IPS-18c (cell line): ENCODE data around the gene ARHGAP22.
"Not testable (repeated sequence)": the region's sequence is repeated elsewhere in the genome, so short reads cannot be mapped to it uniquely, and the experiment has no call there.

Experiments
- H3K4me3 ChIP-seq: 2 replicates; pipeline ENCODE4 v1.7.0; 2013; ENCODE audit warnings: low read depth, mild to moderate bottlenecking, low read length, moderate library complexity; ENCODE audit not compliant: insufficient read depth
- H3K9me3 ChIP-seq: one replicate; pipeline ENCODE4 v1.6.1; 2013; ENCODE audit warnings: mild to moderate bottlenecking, low read length, moderate library complexity; ENCODE audit not compliant: control insufficient read depth, insufficient read depth

The ARHGAP22 gene

DNA sequence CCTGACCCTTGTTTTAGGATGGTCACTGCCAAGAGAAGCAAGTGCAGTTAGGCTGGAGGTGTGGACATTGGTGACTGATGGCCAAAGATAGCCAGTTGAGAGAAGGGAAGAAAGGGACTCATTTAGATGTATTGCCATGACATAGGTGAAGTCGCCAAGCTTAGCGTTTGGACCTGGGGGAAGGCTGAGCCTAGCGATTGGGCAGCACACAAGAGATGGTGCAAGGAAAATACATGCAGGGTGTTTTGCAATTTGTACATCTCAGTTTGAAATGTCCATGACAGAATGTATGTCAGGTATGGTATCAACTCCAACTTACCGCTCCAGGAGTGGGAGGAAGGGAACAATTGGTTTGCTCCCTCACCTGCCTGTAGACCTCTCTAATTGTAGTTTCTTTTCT lies 164.1 kb downstream of the ARHGAP22 start:
- Histone ChIP-seq H3K9me3 (no peaks in the 10 kb centered on the region), H3K4me3 (no peak overlapping the region)

GRCh38 chr10:48439581-48440041 lies 165.3 kb downstream of the ARHGAP22 start:
- Histone ChIP-seq H3K4me3 (no peak overlapping the region), H3K9me3 (no peaks in the 10 kb centered on the region)

GRCh38 chr10:48439031-48439430 lies 165.8 kb downstream of the ARHGAP22 start:
- Histone ChIP-seq H3K9me3 (no peaks in the 10 kb centered on the region), H3K4me3 (no peak overlapping the region)

DNA sequence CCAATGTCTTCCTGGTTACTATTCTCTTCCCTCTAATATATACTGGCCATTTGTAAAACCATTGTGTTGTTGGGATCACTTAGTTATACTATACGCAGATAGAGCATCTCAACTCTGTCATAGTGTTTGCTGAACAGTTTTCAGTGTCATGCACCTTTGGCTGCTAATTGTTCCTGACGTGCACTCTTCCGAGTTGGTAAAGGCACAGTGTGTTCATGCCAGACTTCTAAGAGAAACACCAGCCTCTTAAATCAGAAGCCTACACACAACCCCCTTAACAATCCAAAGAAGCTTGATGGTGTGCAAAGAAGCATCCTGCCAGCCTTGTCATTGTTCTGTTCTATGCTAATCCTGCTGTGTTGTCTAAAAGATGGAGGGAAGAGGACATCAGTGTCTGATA lies 167.3 kb downstream of the ARHGAP22 start:
- no peaks in the 10 kb centered on the region for H3K9me3 ChIP-seq
- H3K4me3 ChIP-seq = no peak overlapping the region

DNA sequence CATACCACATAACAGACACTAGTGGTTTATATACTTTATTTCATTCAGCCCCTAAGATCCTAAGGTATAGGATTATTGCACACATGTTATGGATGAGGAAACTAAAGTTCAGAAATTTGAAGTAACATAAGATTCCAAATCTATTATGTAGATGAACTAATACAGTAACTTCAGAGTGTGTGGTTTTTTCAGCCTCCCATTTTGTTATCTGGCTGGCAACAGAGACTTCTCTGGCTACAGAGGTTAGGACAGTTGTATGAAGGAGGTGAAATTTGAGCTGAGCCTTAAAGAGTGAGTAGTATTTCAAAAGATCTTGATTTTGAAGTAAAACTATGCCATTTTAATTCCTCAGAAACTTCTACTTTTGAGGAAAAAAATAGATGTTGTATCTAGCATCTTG lies 173.0 kb downstream of the ARHGAP22 start:
- Histone ChIP-seq H3K9me3 (no peaks in the 10 kb centered on the region), H3K4me3 (no peak overlapping the region)

GRCh38 chr10:48430402-48430993 lies 174.4 kb downstream of the ARHGAP22 start:
- Histone ChIP-seq H3K9me3 (no peaks in the 10 kb centered on the region), H3K4me3 (no peak overlapping the region)

DNA sequence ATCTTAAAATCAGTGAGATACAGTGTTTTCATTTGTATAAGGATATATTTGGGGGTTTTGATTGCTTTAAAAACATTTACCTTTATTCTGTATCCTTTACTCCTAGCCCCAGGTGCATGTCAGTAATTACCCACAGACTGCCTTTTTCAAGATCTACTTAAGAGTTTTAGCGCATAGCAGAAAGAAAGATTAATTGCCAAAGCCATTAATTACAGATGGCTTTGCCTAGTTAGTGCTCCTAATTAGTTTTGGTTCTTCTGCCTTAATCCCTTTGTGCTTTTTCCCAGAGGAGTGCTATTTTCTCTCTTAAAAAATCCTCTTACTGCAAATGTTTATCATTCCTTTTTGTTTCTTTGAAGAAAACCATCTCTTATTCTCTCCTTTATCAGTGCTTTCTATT lies 175.6 kb downstream of the ARHGAP22 start:
- Histone ChIP-seq H3K4me3 (no peak overlapping the region), H3K9me3 (no peaks in the 10 kb centered on the region)

- no peaks in the 10 kb centered on the region for H3K9me3 ChIP-seq
- H3K4me3 ChIP-seq = no peak overlapping the region
Measured at GRCh38 chr10:48428896-48429295, 176.0 kb downstream of the ARHGAP22 start.

- no peak overlapping the region for H3K4me3 ChIP-seq
- no peaks in the 10 kb centered on the region for H3K9me3 ChIP-seq
Measured at GRCh38 chr10:48423884-48424283, 181.0 kb downstream of the ARHGAP22 start.

DNA sequence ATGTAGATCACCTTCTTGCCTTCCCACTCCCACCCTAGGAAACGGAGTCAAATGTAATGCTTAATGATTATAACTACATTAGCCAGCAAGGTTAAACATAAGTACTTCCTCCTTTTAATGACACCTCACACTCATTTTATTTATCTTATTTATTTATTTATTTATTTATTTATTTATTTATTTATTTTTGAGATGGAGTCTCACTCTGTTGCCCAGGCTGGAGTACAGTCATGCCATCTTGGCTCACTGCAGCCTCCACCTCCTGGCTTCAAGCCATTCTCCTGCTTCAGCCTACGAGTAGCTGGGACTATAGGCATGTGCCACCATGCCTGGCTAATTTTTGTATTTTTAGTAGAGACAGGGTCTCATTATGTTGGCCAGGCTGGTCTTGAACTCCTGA lies 183.0 kb downstream of the ARHGAP22 start:
- not testable (repeated sequence) for H3K9me3 ChIP-seq, H3K4me3 ChIP-seq

DNA sequence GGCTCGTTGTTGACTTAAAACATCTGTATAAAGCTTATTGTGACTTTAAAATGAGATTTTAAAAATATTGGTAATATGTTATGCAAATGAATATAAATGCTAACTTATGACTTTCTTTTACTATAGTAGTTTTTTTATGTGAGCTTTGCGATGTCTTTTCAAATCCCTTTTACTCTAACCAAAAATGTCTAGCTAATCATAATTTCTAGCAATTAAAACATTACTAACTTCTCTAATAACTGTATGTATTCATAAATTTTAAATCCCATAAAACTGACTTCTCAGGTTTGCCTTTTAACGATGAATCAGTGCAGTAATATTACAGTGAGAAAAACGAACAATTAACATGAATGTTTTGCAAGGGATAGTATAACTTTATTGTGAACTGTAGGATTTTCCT lies 185.2 kb downstream of the ARHGAP22 start:
- no peaks in the 10 kb centered on the region for H3K9me3 ChIP-seq
- H3K4me3 ChIP-seq = no peak overlapping the region

DNA sequence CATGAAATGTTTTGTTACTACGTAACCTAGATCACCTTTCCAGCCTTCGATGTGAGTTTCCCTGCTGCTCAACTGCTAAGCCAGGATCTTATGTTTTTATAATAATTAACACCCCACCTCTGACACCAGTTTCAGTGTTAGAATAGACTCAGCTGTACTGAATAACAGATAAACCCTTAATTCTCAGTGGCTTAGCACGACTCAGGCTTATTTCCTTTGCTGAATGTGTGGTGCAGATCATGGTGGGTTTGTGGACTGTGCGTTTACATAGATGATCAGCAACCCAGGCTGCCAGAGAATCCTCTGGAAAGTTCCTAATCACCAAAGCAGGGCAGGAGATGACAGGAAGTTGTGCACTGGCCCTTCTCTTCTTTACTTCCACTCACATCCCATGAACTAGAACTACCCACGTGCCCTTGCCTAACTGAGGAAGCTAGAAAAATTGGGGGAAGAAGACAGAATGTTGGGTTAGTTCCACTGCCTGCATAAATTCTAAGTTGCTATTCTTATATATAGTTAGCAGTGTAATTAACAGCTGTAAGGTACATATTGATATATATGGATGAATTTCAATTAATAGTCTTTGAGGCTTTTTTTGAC lies 186.6 kb downstream of the ARHGAP22 start:
- no peak overlapping the region for H3K4me3 ChIP-seq
- no peaks in the 10 kb centered on the region for H3K9me3 ChIP-seq

DNA sequence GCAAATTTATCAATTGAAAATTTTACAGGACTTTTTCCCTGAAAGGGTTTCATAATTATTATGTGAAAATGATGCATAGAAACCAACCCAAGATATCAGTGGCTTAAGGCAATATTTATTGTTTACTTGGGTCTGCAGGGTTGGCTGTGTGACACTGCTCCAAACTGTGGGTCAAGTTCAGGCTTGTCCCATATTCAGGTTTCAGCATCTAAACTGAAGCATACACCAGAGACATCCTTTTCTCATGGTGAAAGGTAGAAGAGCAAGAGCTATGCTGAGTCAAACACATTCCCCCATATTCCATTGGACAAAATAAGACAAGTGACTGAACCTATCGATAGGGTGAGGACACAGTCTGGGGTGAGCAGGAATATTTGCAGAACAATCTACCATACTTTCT lies 187.5 kb downstream of the ARHGAP22 start:
- Histone ChIP-seq H3K9me3 (no peaks in the 10 kb centered on the region), H3K4me3 (no peak overlapping the region)

- H3K4me3 ChIP-seq = no peak overlapping the region
Measured at GRCh38 chr10:48416584-48417232, 188.2 kb downstream of the ARHGAP22 start.

DNA sequence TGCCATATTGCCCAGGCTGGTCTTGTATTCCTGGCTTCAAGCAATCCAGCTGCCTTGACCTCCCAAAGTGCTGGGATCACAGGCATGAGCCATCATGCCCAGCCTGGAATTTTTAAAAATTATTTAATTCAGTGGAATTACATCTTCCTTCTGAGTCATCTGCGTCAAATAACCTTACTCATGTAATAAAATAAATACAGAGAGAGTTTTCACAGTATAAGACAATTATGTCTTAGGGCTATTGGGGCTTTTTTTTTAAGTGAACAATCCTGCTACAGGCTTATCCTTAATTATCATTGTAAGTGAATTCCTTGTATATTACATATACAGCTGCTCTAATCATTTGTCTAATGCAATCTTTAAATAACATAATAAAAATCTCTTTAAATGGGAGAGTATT lies 190.1 kb downstream of the ARHGAP22 start:
- Histone ChIP-seq H3K4me3 (no peak overlapping the region), H3K9me3 (no peaks in the 10 kb centered on the region)

More at GRCh38 chr10:48416584-48417232, 188.2 kb downstream of the ARHGAP22 start:
- no peaks in the 10 kb centered on the region for H3K9me3 ChIP-seq

DNA sequence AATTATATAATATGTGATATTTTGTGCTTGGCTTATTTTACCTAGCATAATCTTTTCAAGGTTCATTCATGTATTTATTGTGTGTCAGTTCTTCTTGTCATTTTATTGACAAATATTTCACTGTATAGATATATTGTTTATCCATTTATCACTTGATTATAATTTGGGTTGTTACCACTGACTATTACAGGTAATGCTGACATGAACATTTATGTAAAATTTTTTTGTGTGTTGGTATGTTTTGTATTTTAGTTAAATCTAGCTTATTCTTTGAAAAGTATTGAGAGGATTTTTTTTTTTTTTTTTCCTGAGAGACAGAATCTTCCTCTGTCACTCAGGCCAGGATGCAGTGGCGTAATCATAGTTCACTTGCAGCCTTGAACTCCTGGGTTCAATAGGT lies 190.7 kb downstream of the ARHGAP22 start:
- no peak overlapping the region for H3K4me3 ChIP-seq
- no peaks in the 10 kb centered on the region for H3K9me3 ChIP-seq

GRCh38 chr10:48412933-48413332 lies 191.9 kb downstream of the ARHGAP22 start:
- H3K4me3 ChIP-seq = no peak overlapping the region
- no peaks in the 10 kb centered on the region for H3K9me3 ChIP-seq

DNA sequence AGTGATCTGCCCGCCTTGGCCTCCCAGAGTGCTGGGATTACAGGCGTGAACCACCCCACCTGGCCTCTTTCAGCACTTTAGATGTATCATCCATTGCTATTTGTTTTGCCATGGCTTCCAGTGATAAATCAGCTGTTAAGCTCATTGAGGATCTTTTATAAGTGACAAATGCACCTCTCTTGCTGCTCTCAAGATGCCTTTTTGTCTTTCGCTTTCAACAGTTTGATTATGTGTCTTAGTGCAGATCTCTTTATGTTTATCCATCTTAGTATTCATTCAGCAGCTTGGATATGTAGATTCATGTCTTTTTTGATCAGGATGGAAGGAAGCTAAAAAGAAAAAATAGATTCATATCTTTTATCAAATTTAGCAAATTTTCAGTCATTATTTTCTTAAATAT lies 192.8 kb downstream of the ARHGAP22 start:
- no peak overlapping the region for H3K4me3 ChIP-seq
- H3K9me3 ChIP-seq = no peaks in the 10 kb centered on the region
